ENCODE measurements around the gene ADPGK. TPM values are rescaled to one million over a fixed set of nuclear protein-coding genes. Genes with fewer than 3 reads are reported as not detected.
A peak's percentile ranks its signal among the peaks of the same experiment; 100 is the strongest.

ADPGK gene
- total RNA-seq, 3 donors from 2014 or later (not counting 1 experiment from before 2014, with no cell fraction given), result 99.8 to 113 (median 101) TPM

GRCh38 chr15:72751751-72752455 is 31.7 kb downstream of the ADPGK start:
- Mint-ChIP-seq H3K4me3 (no peak overlapping the region), H3K27me3 (ENCODE audit: low read depth in 2 of 2) (no peaks in the 10 kb centered on the region), H3K9me3 (no peaks in the 10 kb centered on the region), H3K36me3 (peaks cover 5% of the 10 kb centered on the region), H3K27ac (peak overlapping the region; percentile 78), H3K4me1 (peaks cover 17 to 20% of the 10 kb centered on the region in 2 donors)
- Histone ChIP-seq H3K27me3 (ENCODE audit: control insufficient read depth, insufficient read depth, low read length) (no peaks in the 10 kb centered on the region), H3K9me3 (ENCODE audit: control insufficient read depth, insufficient read depth, low read length) (no peaks in the 10 kb centered on the region), H3K27ac (ENCODE audit: low read length) (no peak overlapping the region), H3K36me3 (ENCODE audit: control insufficient read depth, insufficient read depth, low read length) (peaks cover 50% of the 10 kb centered on the region), H3K4me3 (ENCODE audit: low read length) (no peak overlapping the region), H3K4me1 (ENCODE audit: control insufficient read depth, insufficient read depth, low read length) (no peaks in the 10 kb centered on the region)
- no peak for DNase-seq
- intact Hi-C loops (cut with micrococcal nuclease), result no loop called here
- ATAC-seq, result no peak
- 37% methylated on average over 5 of the region's 9 CpGs for WGBS (ENCODE audit: insufficient coverage)
- TF ChIP-seq CTCF (IDR thresholded peaks at IDR 0.05), result no peak

DNA sequence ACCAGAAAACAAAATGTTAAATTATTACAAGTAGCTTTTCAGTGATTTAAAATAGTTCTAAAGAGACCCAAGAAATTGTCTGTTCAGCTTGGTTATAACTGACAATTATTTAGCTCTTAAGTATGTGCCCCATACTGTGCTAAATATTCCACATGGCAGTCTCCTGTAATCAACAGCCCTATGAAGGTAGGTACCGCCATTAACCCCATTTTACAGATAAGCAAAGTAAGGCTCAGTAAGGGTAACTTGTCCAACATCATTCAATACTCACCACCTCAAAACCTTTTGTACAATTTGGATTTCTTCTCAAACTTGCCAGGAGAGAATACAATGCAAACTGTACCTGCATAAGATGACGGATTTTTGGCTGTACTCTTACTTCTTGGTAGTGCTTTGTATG is 33.9 kb downstream of the ADPGK start:
- Histone ChIP-seq H3K9me3 (ENCODE audit: control insufficient read depth, insufficient read depth, low read length) (no peaks in the 10 kb centered on the region), H3K27me3 (ENCODE audit: control insufficient read depth, insufficient read depth, low read length) (no peaks in the 10 kb centered on the region), H3K4me3 (ENCODE audit: low read length) (no peak overlapping the region), H3K4me1 (ENCODE audit: control insufficient read depth, insufficient read depth, low read length) (no peaks in the 10 kb centered on the region), H3K36me3 (ENCODE audit: control insufficient read depth, insufficient read depth, low read length) (peaks cover 29% of the 10 kb centered on the region), H3K27ac (ENCODE audit: low read length) (no peak overlapping the region)
- WGBS (ENCODE audit: insufficient coverage), result 96% methylated on average over 2 of the region's 2 CpGs
- ATAC-seq (no peak), DNase-seq (no peak)
- Mint-ChIP-seq H3K4me3 (no peak overlapping the region), H3K4me1 (peaks cover 17% of the 10 kb centered on the region in 2 donors), H3K9me3 (no peaks in the 10 kb centered on the region), H3K27ac (no peak overlapping the region), H3K36me3 (peaks cover 5% of the 10 kb centered on the region), H3K27me3 (ENCODE audit: low read depth in 2 of 2) (no peaks in the 10 kb centered on the region)
- TF ChIP-seq CTCF (IDR thresholded peaks at IDR 0.05), result no peak
- intact Hi-C loops (cut with micrococcal nuclease), result no loop called here

- Mint-ChIP-seq H3K27me3 (ENCODE audit: low read depth in 2 of 2) (no peaks in the 10 kb centered on the region), H3K4me3 (peak overlapping the region; percentile 60), H3K36me3 (peaks cover 5% of the 10 kb centered on the region), H3K27ac (peak overlapping the region; percentile 79 to 83), H3K4me1 (peaks cover 29 to 35% of the 10 kb centered on the region in 2 donors), H3K9me3 (no peaks in the 10 kb centered on the region)
- peak overlapping the region; percentile 53 for H3K27ac ChIP-seq (ENCODE audit: low read length)
- H3K36me3 ChIP-seq (ENCODE audit: control insufficient read depth, insufficient read depth, low read length), result peaks cover 21% of the 10 kb centered on the region
- H3K4me3 ChIP-seq (ENCODE audit: low read length), result no peak overlapping the region
- no peaks in the 10 kb centered on the region for H3K27me3 ChIP-seq (ENCODE audit: control insufficient read depth, insufficient read depth, low read length)
- H3K4me1 ChIP-seq (ENCODE audit: control insufficient read depth, insufficient read depth, low read length), result no peaks in the 10 kb centered on the region
- 0% methylated on average over 1 of the region's 1 CpG for WGBS (ENCODE audit: insufficient coverage)
- no peak for TF ChIP-seq CTCF (IDR thresholded peaks at IDR 0.05)
- ATAC-seq, result peak; percentile 39 to 67 (median 66)
- intact Hi-C loops (cut with micrococcal nuclease), result no loop called here
- peak in 1 of 2 donors; percentile 32 for DNase-seq
- no peaks in the 10 kb centered on the region for H3K9me3 ChIP-seq (ENCODE audit: control insufficient read depth, insufficient read depth, low read length)
These were observed 43.3 kb downstream of the ADPGK start for GRCh38 chr15:72740219-72740618.

GRCh38 chr15:72737723-72738122 is 45.8 kb downstream of the ADPGK start:
- H3K27me3 ChIP-seq (ENCODE audit: control insufficient read depth, insufficient read depth, low read length), result no peaks in the 10 kb centered on the region
- H3K4me3 ChIP-seq (ENCODE audit: low read length), result no peak overlapping the region
- ATAC-seq (no peak), DNase-seq (no peak)
- Mint-ChIP-seq H3K27ac (peak overlapping the region; percentile 27 to 79), H3K4me1 (peaks cover 45 to 50% of the 10 kb centered on the region in 2 donors), H3K4me3 (no peak overlapping the region), H3K36me3 (peaks cover 5% of the 10 kb centered on the region), H3K27me3 (ENCODE audit: low read depth in 2 of 2) (no peaks in the 10 kb centered on the region), H3K9me3 (no peaks in the 10 kb centered on the region)
- H3K9me3 ChIP-seq (ENCODE audit: control insufficient read depth, insufficient read depth, low read length), result no peaks in the 10 kb centered on the region
- peaks cover 24% of the 10 kb centered on the region for H3K36me3 ChIP-seq (ENCODE audit: control insufficient read depth, insufficient read depth, low read length)
- 100% methylated on average over 1 of the region's 1 CpG for WGBS (ENCODE audit: insufficient coverage)
- H3K4me1 ChIP-seq (ENCODE audit: control insufficient read depth, insufficient read depth, low read length), result no peaks in the 10 kb centered on the region
- H3K27ac ChIP-seq (ENCODE audit: low read length), result no peak overlapping the region
- intact Hi-C loops (cut with micrococcal nuclease), result no loop called here
- TF ChIP-seq CTCF (IDR thresholded peaks at IDR 0.05), result no peak
